Stimulated activated CD4-positive, alpha-beta T cell treated with anti-CD3 and anti-CD28 coated beads, Interleukin-2, amount 100 ng/mL, for 24 hours (primary cell): ENCODE results near the gene DQX1.
A peak's percentile ranks its signal among the peaks of the same experiment; 100 is the strongest.

Experiments used
- DNase-seq, 2 donors: peaks; one replicate each; pipeline ENCODE4 v3.0.0-alpha.2; 2020

Gene DQX1

DNA sequence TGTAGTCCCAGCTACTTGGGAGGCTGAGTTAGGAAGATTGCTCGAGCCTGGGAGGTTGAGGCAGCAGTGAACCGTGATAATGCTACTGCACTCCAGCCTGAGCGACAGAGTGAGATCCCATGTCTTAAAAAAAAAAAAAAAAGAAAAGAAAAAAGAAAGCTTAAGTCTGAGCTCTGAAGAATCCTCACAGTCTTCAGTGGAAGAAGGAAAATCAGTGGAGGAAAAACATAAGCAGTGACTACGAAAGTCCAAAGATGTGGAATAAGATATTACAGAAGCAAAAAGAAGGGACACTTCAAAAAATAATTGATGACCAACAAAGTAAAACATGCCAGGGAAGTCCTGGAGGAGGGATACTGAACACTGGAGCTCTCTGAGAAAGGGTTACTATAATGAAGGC lies 15.8 kb downstream of the DQX1 start:
- DNase-seq: no peak

DNA sequence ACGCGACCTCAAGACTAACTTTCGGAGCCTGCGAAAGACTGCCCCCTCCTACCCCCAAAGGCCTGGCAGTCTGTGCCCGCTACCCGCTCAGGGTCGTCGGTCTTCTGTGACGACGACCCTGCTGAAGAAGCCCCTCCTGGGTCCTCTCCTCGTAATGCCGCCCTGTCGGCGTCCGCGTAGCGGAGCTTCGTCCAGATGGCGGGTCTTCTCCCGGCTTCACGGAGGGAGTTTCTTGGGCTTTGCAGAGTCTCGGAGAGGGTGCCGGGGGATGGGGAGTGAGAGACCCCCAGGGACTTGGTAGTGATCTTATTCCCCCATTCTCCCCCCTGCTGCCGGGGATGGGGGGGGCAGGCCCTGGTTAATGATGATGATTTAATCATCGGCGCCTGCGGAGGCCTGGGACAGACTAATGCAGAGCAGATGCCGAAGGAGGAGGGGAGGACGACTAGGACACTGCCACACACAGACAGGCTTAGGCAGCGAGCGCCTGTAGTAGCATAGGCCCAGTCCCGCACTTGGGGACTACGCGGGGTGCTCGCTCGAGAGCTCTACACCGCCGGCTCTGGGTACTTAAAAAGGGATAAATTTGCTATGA lies 18.0 kb downstream of the DQX1 start:
- no peak for DNase-seq

DNA sequence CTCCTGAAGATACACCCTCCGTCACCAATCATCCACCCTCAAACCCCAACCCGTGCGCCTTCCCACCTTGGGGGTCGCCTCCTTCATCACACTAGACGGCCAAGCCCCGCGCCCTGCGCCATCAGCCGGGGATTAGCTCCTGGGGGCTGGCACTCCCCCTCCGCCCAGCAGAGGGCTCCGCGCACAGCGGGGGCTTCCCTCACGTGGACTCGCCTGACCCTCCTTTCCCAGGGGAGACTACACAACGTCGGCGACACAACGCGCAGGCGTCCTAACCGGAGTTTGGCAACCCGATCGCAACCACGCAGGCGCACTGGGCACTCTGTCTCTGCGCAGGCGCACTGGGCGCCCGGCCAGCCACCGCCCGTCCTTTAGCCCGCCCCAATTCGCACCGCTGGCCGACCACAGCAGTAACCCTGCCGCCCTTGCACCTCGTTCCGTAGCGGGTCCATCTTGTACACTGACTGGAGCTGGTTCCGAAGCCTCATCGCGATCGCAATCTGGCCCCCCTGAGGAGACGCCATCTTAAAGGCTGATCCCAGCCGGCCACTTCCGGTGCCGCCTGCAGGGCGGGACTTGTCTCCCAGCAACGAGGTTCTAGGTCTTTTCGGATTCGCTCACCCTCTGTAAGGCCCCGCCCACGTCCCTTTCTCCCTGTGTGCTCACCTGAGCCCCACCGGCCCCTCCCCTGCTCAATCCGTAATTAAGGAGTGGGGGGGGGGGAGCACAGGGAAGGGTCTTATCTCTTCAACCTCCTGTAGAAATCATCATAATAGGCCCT lies 18.7 kb downstream of the DQX1 start, which contains the start of gene PCGF1:
Gene PCGF1, minus strand, starts transcription at position 551 of the 781 bp plus-strand sequence. Its CDS starts 27 bp downstream, at position 524.
- DNase-seq: peak; percentile 99 to 100

DNA sequence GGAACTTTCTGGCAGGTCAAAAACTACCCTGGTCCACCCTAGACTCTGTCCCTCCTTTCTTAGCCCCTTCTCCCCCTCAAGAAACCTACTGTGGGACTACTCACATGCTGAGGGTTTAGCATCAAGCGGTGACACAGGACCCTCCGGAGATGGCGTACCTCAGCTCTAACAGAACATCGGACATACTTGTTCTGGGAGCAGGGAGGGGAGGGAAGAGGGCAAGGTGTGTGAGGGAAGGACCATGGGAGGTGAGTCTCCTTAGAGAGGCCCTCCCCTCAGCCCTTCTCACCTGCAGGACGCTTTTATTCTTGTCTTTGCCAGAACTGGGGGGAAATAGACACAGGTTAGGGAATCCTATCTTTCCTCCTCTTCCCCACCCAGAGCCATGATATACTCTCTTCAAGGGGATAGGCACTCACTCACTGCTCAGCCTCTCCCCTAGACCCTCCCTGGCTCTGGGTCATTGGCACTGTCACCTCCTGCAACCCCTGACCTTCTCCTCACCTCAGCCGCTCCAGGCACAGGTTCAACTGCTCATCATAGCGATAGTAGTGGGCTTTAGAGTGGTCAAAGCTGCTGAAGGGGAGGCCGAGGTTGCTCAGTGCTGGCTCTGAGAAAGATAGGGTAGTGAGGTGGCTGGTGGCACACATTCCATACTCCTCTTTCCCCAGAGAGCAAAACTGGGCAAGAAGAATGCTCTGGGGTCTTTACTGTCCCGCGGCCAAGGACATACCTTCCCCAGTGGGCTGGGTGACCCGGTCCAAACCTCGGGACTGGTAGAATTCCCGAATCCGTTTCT lies 20.4 kb downstream of the DQX1 start:
- DNase-seq: no peak

DNA sequence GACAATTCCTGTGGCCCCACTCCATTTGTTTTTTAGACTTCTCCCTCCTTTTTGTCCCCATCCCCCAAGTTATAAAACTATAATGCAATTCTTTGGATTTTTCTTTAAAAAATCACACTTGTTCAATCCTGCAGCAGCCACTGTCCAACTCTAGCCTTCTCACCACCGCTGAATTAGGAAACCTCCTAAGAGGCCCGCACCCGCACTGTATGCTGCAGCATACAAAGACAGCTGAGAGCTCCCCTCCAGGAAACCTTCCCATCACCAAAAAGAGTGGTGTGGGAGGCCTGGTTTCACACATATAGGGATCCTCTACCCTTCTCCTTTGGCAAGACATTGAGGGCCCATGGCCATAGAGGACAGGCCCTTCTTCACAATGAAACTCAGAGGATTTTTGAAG lies 21.4 kb downstream of the DQX1 start:
- DNase-seq: no peak

DNA sequence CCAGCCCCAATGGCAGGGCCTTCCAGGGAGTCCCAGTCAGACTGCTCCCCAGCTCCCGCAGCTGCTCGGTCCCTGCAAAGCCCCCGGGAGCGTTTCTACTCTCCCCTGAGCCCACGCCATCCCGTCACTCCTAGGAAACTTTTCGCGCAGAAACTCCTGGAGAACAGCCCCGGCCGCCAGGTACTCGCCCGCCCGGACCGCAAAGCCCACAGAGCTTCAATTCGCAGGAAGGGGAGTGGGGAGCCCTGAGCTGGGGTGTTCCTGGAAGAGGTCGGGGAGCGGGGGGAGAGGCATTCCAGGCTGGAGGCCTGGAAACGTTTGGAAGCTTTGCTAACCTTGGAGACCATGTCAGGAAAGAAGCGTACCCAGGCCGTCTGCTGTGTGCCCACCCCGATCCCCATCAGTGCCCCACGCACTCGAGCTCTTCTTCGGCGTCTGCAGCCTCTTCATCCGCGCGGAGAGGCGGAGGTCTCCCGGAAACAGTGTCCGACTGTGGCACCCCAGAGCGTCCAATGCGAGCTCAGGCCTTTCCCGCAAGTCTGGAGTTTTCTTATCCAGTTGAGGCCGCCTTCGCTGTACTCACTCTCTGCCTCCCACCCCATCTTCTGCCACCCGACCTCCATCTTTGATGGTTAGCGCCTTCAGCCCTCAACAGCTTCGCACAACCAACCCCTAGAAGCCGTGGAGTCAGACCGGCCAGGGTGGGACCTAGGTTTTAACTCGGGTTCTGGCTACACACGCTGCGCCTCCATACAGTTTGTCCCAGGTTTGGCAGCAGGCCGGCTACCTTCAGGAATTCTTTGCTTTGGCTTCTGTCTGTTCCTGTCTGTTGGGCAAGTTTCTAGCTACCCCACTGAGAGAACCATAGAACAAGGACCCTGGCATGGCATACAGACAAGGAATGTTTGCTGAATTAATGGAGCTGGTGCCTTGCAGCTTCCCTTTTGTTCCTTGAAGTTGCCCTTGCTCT lies 22.2 kb downstream of the DQX1 start:
- DNase-seq: no peak

DNA sequence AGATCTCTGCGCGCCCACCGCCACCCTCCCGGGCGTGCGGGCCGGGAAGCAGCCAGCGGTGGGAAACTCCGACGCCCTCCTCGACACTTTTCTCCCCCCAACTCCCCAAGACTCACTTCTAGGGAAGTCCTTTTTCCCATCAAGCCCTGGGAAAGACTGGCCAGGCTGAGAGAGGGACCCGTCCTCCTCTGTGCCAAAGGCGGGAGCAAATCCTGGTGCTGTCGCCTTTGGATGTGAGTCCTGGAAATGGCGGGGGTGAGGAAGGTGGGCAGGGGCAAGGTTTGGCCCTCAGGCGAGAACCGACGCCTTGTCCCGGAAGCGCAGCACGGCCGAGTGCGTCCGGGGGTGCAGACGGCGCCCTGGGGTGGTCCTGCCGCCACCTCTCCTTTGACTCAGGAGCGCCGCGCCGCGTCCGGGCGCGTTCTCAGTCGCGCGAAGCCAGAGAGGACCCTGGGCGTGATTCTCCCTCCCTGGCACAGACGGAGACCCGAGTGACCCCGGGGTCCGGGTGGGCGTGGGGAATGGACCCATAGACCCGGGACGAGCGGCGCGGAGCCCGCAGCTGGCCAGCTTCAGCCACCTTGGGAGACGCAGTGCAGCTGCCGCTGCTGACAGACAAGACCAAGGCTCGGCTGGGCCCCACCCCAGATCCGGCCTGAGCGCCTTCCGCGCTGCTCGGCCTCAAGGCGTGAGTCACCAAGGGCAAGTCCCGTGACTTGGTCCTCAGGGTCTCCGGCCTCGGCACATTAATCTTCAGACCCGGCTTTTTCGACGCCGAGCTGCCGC lies 23.1 kb downstream of the DQX1 start:
- DNase-seq: peak in 1 of 2 donors; percentile 67

DNA sequence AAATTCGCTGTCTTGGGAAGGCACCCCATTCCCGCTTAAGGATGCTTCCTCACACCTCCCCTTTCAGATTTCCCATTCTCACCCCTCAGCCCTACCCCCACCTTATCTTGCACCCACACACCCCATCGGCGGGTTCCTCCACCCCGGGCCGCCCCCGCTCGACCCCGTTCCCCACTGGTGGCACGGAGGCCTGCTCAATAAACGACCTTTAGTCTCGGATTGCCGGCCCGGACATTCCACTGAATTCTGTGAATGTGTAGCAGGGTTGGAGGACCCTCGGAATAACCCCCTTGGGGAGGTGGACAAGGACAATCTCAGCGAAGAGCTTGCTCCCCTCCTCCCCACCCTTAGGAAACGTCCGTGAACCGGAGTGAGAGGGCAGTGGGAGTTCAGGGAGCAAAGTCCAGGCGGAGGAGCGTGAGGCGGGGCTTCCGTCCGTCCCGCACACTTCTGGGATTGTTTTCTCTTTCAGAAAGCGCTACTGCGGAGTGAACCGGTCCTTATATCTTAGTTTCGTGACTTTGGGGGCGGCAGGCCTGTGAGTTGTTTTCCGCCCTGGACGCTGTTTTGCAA lies 23.8 kb downstream of the DQX1 start:
- no peak for DNase-seq

DNA sequence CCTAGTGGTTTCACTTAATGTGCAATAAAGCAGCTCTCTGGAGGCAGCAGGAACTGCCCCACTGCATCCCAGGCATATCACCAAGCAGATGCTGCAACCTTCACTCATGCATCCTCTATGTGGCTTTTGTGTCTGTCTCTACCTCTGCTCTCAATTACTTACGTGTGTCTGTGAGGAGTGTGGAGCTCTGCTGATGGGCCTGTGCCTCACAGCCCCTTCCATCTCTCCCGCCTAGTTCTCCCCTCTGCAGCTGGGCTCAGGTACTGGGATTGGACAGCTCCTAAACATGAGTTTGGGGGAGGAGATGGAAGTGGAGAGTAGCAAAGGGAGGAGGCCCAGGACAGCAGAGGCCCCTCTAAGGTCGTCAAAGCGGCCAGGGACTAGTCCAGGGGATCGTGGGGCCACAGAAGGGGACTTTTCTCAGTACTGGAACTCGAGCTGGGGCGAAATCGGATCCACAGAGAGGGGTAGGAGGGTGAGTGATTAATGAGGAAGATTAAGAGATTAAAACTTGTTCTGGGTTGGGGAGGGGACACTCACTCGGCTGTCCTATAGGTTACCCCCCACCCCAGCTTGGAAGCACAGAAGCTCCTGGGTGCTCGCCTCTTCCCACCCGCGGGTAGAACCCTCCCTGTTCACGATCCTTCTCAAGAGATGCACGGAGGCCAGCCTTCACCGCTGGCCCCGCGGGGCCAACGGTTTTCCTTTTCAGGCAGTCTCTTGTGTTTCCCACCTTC lies 24.5 kb downstream of the DQX1 start:
- no peak for DNase-seq

DNA sequence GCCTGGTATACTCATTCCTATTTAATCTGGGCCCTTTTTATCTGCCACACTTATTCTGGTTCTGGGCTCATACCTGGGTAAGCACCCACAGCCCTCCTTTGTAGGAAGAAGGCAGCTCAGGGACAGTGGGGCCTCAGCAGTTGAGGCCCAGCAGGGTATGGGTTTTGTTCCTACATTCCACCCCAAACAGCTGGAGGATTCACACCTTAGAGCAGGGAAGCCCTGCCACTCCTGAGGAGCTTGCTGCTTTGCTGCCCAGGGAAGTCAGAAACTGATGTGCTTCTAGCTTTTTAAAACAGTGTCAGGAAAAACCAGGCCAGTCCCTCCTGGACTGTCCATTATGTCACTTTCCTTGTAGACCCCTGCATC lies 25.5 kb downstream of the DQX1 start:
- DNase-seq: no peak

DNA sequence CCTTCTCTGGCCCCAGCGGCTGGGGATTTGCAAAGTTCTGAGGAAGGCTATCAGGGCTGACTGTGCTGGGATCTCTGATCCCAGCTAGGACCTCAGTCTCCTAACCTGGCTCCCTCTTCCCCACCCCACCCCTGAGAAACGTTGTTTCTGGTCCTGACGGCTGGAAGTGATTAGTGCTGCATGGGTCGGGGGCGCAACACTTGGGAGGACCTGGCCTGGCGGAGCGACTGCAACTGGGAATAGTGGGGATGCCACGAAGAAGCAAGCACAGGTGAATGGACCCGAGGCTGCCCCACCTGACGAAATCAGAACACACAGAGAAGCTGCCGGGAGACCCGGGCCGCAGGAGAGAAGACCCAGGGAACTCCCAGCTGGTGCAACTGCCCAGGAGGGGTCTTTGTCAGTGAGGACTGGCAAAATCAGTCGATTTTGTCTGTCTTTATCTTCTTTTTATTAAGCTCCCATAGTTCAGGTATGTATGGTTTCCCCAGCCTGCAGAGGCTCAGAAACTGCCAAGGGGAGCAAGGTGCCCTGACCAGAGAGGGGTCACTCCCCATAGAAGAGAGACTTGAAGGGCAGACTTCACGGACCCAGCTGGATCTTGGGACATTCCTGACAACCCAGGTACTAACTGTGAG lies 26.0 kb downstream of the DQX1 start:
- DNase-seq: no peak

DNA sequence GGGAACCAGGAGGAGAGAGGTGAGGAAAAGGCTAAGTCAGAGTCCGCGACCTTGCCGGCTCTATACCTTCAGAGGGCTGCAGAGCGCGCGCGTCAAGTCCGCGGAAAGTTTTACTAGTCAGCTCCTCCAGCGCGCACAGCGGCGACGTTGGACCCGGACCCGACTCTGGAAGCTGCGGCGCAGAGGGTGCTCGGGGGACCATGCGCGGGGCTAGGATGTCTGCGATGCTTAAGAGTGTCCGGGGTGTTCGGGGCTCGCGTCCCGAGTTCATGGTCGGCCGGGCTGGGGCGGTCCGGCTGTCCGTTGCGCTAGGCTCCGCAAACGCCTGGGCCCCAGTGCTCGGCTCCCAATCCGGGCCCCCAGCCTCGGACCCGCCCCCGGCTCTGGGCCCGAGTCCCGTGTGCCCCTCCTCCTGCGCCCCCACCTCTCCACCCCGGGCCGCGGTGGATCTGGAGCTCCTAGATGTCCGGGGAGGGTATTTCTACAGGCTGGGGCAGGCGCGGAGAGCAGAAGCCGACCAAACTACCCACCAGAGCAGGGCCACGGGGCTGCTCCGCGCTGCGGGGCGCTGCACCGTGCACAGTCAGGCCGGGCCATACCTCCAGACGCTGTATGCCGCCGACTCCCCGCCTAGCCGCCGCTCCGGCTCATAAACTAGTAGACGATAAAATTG lies 26.6 kb downstream of the DQX1 start, which contains the start of gene LBX2:
Gene LBX2, minus strand, starts transcription at position 337 of the 673 bp plus-strand sequence. Its CDS starts 66 bp downstream, at position 271.
- peak in 1 of 2 donors; percentile 63 for DNase-seq

DNA sequence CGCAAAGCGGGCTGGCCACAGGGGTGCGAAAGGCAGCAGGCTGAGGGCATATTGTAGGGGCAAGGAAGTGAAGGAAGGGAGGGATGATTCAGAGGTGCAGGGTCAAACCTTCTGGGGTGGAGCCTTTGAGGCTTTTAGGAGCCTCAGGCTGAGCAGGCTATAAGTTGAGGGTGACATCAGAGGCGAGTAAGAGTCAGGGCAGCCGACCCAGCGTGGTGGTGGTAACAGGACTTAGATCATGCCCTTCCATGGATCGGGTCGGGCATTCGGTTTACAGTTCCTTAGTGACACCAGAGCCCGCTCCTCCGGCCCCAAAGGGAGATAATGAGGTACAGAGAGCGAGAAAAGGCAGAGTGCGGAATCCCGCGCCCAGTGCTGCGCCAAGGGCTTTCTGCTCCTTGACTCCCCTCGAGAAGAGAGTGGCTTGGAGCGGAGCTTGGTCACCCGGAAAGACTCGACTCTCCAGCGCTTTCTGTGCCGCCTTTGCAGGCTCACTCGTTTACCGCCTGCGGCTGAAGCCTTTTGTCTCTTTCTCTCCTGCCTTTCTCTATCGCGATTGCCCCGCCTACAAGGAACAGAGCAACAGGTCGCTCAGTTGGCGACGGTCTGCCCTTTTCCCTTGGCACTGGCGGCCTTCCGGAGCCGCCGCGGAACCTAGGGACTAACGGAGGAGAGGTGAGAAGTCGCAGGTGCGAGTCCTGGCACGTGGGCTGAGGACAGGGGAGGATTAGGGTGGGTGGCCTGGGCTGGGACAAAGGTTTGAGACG lies 27.3 kb downstream of the DQX1 start:
- peak in 1 of 2 donors; percentile 40 for DNase-seq

DNA sequence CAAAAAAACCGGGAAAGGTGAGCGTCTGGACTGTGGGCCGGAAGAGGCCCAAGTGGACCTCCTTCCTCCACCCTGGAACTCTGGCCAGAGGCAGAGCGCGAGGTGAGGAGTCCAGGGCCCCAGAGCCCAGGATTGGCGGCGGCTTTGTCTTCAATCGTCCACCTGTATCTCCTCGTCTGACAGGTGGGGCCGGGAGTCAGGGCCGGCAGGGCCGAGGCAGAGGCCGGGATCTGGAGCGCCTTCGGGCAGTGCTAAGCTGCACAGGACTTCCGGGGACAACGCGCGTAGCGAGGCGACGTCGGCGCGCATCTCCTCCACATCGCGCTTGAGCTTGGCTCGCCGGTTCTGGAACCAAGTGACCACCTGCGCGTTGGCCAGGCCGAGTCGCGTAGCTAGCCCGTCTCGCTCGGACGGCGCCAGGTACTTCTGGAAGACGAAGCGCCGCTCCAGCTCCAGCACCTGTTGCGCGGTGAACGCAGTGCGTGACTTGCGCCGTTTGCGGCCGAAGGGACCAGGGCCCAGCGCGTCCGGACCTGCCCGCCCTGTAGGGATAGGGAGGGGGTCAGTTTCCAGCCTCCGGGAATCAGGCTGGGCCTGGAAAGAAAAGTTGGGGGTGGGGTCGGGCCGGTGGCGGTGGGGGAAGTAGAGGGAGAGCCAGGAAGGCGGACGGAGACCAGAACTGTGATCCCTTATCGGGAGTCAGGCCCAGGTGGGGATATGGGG lies 28.1 kb downstream of the DQX1 start:
- peak in 1 of 2 donors; percentile 57 for DNase-seq

DNA sequence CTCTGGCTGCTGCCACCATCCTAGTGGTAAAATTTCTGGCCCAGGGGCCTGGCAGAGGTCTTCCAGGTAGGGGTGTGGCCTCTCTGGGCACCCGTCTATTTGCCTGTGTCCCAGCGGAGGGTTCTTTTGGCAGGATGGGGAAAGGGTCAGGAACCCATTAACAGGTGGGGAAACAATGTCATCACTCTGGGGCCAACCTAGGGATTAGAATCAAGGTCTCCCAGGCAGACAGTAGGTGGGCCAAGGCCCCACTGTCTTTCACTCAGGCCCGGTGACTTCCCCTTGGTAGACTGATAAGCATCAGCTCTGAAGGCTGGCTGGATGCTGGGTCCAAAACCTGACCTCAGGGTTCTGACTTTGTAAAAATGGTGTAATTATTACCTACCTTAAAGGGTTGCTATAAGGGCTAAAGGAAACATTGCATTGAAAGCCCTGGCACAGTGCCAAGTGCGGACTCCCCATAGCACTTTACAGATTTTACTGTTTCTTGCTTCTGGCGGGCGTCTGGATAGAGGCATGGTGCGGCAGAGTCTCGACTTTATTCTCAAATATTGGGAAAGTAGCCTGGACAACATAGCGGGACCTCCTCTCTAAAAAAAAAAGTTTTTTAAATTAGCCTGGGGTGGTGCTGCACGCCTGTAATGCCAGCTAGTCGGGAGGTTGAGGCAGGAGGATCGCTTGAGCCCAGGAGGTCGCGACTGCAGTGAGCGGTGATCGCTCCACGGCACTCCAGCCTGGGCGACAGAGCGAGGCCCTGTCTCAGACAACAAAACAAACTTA lies 28.8 kb downstream of the DQX1 start:
- no peak for DNase-seq

DNA sequence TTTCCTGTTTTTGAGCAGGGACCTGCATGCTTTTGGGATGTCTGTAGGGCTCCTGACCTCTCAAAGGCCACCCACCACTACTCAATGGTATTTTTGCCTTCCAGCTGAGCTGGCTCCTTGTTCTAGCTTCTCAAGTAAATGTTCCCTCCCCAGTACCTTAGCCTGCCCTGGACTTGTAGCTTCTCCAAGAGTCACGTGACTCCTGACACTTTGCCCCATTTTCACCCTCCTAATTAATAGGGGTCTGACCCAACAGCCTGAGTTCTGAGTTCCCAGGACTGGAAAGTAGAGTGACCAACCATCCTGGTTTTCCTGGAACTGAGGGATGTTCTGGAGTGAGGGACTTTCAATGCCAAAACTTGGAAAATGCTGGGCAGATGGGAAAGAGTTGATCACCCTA lies 30.6 kb downstream of the DQX1 start:
- no peak for DNase-seq

DNA sequence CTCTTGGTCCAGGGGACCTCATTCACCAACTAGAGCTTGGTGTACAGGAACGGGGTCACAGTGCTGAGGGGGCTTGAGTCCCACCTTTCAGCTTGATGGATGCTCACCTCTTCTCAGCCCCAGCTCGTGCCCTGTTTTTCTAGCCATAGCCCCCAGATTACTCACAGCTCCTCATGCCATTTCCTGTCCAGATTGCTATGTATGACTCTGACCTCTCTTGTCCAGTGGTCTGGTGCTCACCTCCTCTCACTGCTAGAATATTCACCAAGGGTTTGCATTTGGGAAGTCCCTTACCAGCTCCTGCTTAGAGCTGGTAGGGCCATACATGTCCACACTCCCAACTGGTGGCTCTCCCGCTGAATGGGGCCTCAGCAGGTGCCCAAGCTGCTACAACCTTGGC lies 32.5 kb downstream of the DQX1 start:
- no peak for DNase-seq
